Renal cortex interstitium (tissue), 11 donors: ENCODE measurements around the gene ATPAF2. TPM values are rescaled to one million over a fixed set of nuclear protein-coding genes. Genes with fewer than 3 reads are reported as not detected.
"Not testable (repeated sequence)": the region's sequence is repeated elsewhere in the genome, so short reads cannot be mapped to it uniquely, and the experiment has no call there.

ENCODE experiments used
- DNase-seq, 11 donors: peaks; one replicate each; pipeline ENCODE4 v3.0.0-alpha.2; 2013; ENCODE audit warnings: low read depth in 9 of 11, low spot score in 4 of 11; ENCODE audit errors: extremely low read depth in 1 of 11
- polyA plus RNA-seq, 3 donors: library from polyadenylated mRNA; unstranded; fragments of 120-200 nt; gene quantifications; one replicate each; pipeline ENCODE4 v1.2.1, GENCODE V29; 2013; ENCODE audit not compliant: insufficient read length in 3 of 3

Gene ATPAF2
- polyA plus RNA-seq, 3 donors: 19.4 to 27.9 (median 24.2) TPM

DNA sequence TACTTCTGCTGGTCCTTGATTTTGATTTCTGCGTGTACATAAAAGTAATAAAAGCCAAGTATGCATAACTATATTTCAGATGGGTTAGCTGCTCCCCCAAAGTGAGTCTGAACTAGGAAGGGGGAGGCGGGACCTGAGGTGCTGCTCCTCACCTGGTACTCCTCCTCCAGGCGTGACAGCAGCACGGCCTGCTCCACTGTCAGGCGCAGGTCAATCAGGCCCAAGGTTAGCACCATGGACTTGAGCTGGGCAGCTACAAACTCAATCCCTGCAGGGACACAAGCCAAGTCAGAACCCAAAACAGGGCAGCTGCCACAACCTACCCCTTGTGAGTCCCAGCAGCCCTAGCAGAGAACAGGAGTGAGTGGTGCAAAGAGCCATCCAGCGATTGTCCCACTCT, 18.0 kb downstream of the ATPAF2 start:
- DNase-seq: no peak

DNA sequence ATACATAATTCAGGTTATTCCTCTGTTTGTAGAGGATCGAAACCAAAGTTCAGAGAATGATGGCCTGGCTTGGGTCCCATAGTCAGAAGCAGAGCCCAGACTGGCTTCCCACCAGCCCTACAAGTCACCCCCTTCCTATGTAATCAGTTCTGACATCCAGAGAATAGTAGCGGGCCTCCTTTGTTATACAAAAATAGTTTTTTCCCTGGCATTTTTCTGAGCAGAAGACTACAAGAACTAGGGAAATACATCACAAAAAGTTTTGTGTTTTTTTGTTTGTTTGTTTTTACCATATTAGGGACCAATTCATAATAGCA, 19.2 kb downstream of the ATPAF2 start:
- no peak for DNase-seq

DNA sequence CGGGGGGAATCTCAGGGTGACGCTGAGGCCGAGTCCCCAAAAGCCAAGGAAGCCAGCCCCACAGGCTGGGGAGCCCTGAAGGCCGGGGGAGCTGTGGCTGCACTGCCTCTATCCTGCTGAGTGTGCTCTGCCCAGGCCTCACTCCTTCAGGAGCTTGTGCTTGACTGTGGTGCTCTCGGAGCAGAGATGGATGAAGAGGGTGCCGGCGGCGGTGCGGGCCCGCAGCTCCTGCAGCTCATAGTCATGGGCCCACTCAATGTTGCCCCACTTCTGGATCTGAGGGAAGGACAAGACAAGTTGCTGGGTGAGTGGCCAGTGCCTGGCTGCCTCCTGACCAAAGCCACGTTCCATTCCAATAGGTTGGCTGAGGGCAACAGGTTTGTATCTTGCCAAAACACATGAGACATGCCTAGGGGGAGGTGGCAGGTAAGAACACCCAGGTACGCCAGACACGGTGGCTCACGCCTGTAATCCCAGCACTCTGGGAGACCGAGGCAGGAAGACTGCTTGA, 20.5 kb downstream of the ATPAF2 start:
- DNase-seq: no peak

GRCh38 chr17:18017958-18018357, 21.0 kb downstream of the ATPAF2 start:
- DNase-seq: no peak

DNA sequence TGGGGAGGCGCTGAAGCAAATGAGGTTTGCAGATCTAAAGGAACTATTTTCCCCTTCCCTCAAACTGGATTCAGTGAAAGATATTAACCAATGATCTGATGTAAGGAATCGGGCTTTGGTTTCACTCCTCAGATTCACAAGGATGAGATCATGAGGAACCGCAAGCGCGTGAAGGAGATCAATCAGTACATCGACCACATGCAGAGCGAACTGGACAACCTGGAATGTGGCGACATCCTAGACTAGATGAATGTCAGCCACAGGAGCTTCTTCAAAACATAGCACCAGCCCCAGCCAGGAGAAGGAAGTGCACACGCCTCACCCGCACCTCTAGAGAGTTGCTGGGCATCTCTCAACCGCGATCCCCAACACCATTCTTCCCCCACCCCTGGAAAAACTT, 22.5 kb downstream of the ATPAF2 start:
- DNase-seq: no peak

GRCh38 chr17:18015593-18015992, 23.4 kb downstream of the ATPAF2 start:
- DNase-seq: no peak

GRCh38 chr17:18014006-18014405, 25.0 kb downstream of the ATPAF2 start:
- DNase-seq: no peak

DNA sequence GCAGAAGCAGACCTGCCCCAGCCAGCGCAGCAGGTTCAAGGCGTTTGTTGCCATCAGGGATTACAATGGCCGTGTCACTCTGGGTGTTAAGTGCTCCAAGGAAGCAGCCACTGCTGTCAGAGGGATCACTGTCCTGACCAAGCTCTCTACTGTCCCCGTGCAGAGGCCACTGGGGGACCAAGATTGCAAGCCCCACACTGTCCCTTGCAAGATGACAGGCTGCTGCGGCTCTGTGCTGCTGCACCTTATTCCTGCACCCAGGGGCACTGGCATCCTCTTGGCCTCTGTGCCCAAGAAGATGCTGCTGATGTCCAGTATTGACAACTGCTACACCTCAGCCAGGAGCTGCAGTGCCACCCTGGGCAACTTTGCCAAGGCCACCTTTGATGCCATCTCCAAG, 27.7 kb downstream of the ATPAF2 start:
- no peak for DNase-seq

GRCh38 chr17:18009609-18010420, 29.2 kb downstream of the ATPAF2 start:
- DNase-seq: no peak

GRCh38 chr17:18008496-18009268, 30.3 kb downstream of the ATPAF2 start:
- DNase-seq: no peak

DNA sequence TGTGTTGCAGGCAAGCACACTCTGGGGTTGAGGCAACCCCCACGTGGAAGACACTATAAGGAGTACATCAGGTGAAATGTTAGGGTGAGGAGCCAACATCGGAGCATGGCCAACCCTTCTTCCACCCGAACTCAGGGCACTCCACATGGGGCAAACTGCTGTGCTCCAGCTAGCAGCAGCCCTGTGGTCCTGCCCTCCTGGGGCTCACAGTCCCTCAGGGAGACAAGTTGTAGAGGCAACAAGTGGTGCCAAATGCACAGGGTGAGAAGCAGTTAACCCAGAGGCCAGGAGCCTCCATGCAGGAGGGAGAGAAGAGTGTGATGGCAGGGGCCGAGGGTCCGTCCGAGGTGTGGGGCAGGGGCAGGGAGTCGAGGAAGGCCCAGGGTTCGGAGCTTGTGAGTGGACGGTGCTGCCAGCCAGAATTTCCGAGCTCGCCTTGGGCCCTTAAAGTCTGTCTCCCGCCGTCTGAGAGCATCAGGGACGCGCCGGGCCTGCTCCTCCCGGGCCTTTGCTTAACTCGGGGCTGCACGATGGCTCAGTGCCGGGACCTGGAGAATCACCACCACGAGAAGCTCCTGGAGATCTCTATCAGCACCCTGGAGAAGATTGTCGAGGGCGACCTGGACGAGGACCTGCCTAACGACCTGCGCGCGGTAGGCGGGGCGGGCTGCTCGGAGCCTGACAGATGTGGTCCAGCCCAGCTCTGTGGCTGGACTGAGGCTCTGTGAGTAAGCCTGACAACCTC, 32.3 kb downstream of the ATPAF2 start:
- no peak for DNase-seq

GRCh38 chr17:18005496-18005895, 33.5 kb downstream of the ATPAF2 start:
- DNase-seq: no peak

DNA sequence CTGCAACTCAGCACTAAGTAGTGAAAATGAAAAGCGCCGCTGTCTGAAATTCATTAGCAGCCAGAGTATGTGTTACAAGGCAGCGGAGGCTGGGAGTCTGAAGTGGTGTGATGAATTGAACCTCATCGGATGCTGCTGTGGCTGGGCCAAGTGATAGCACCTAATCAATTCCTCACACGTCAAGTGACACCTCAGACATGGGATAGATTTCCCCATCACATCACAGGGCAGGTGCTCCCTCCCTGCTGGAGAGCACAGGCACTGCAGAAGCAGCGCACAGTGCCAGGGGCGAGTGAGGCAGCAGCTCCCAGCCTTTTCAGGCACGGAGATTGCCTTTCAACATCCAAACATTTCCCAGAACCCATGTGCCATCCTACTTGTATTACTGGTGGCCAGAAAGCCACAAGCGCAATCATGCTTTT, 34.1 kb downstream of the ATPAF2 start:
- peak in 5 of 11 donors; percentile 15 to 45 (median 34) for DNase-seq

DNA sequence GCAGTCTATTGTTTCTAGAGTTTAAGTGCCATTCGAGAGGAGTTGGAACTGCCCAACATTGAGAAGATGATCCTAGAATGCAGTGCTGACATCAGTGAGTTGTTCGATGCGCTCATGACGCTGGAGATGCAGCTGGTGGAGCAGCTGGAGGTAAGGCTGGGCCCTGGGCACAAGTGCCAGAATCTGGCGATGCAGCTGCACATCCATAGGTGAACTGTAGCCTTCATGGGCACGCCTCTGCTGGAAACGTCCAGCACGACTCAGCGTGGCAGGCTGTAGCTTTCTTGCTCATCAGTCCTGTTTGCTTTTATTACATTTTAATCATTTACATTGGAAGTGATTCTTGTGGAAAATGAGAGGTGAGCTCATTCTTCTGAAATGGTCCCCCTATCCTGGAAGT, 34.6 kb downstream of the ATPAF2 start:
- DNase-seq: no peak

DNA sequence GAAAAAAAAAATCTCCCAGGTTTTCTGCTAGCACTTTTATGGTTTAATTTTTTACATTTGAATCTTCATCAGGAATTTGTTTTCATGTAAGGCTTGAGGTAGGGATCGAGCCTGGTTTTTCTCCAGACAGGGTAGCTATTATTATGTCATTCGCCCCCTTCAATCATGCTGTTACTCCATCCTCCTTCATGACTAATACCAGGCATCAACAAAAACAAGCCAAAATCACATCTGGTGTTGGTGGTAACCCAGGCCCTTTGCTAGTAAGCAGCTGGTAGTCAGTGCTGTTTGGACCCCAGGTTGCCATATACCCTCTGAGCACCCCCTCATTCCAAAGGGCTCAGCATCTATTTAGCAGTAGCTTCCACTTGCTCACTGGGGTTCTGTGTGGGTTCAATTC, 36.8 kb downstream of the ATPAF2 start:
- DNase-seq: no peak

DNA sequence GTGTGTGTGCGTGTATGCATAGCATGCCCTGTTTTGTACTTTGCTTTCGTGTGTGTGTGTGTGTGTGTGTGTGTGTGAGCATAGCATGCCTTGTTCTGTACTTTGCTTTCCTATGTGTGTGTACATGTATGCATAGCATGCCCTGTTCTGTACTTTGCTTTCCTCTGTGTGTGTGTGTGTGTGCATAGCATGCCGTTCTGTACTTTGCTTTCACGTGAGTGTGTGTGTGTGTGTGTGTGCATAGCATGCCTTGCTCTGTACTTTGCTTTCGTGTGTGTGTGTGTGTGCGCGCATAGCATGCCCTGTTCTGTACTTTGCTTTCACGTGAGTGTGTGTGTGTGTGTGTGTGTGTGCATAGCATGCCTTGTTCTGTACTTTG, 38.9 kb downstream of the ATPAF2 start:
- DNase-seq: no peak

GRCh38 chr17:17999364-18000029, 39.5 kb downstream of the ATPAF2 start:
- no peak for DNase-seq

DNA sequence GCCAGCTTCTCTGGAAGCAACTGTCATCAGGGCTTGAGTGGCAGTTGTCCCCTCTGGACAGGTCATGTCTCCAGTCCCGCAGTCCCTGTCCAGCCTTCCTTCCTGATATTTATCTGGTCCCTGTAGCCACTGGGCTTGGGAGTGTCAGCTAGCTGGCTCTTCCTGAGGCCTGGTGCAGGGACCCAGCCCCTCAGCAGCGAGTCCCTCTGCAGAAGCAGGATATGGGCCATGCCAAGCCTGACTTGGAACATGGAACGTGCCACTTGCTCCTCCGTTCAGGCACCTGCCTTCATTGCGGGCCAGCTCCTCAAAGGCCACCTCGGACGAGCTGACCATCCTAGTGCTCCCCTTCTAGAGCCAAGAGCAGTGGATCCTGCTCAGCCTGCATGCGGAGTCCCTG, 40.0 kb downstream of the ATPAF2 start:
- DNase-seq: no peak

GRCh38 chr17:17995887-17996286, 43.1 kb downstream of the ATPAF2 start:
- not testable (repeated sequence) for DNase-seq
